CD4-positive, alpha-beta memory T cell (primary cell): ENCODE results near the gene PHOX2B. TPM values are rescaled to one million over a fixed set of nuclear protein-coding genes. Genes with fewer than 3 reads are reported as not detected.

Experiments
- polyA plus RNA-seq, 2 donors: library from polyadenylated mRNA; unstranded; fragments of 300-500 nt; fragmentation: Illumina TruSeq; gene quantifications; one replicate each; pipeline ENCODE4 v1.2.3, GENCODE V29; 2021
- total RNA-seq, 2 experiments: library from RNA; stranded (reverse); gene quantifications; one replicate each; pipeline ENCODE4 v1.2.3, GENCODE V29; 2021

PHOX2B gene
- total and polyA plus RNA-seq, 4 experiments from 2014 or later: not detected

Other genes with a start within 250 kb of the PHOX2B start
- gene LIMCH1, start 210.6 kb downstream of the PHOX2B start, total RNA-seq: not detected
- gene LIMCH1, start 210.6 kb downstream of the PHOX2B start, polyA plus RNA-seq: not detected
- 10 to 100 TPM; 41.7 to 43.6 TPM for gene TMEM33, start 186.7 kb upstream of the PHOX2B start, total RNA-seq
- 10 to 100 TPM; 15.0 to 25.8 TPM for gene TMEM33, start 186.7 kb upstream of the PHOX2B start, polyA plus RNA-seq
- under 1 TPM; 0.32 to 0.42 TPM for gene DCAF4L1, start 233.0 kb upstream of the PHOX2B start, total RNA-seq
- gene DCAF4L1, start 233.0 kb upstream of the PHOX2B start, polyA plus RNA-seq: not detected
- gene SLC30A9, start 241.8 kb upstream of the PHOX2B start, total RNA-seq: 10 to 100 TPM; 28.6 to 31.5 TPM
- 10 to 100 TPM; 37.1 to 42.8 TPM for gene SLC30A9, start 241.8 kb upstream of the PHOX2B start, polyA plus RNA-seq